Measurements from ENCODE around the gene PLCH1. TPM values are rescaled to one million over a fixed set of nuclear protein-coding genes. Genes with fewer than 3 reads are reported as not detected.

The PLCH1 gene
- total and polyA plus RNA-seq, 7 donors, result 0.03 to 1.1 (median 0.06) TPM; not detected in 2

DNA sequence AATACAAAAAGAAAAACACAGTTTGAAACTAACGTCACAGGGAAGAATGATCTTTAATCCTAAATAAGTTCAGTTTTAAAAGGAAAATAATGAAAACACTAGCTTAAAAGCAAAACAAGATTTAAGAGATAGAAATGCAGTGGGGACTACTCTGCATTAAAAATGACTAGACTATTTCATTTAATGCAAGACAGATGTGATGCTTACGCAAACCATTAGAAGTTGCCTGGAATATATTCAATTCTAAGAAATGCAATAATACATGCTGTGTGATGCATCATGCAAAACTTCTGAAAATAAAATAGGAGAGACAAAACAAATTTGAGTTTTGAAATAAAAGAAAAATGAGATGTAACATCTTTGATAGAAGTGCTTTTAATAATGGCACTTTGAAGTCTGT lies 353.8 kb downstream of the PLCH1 start:
- TF ChIP-seq, protein P1, sequence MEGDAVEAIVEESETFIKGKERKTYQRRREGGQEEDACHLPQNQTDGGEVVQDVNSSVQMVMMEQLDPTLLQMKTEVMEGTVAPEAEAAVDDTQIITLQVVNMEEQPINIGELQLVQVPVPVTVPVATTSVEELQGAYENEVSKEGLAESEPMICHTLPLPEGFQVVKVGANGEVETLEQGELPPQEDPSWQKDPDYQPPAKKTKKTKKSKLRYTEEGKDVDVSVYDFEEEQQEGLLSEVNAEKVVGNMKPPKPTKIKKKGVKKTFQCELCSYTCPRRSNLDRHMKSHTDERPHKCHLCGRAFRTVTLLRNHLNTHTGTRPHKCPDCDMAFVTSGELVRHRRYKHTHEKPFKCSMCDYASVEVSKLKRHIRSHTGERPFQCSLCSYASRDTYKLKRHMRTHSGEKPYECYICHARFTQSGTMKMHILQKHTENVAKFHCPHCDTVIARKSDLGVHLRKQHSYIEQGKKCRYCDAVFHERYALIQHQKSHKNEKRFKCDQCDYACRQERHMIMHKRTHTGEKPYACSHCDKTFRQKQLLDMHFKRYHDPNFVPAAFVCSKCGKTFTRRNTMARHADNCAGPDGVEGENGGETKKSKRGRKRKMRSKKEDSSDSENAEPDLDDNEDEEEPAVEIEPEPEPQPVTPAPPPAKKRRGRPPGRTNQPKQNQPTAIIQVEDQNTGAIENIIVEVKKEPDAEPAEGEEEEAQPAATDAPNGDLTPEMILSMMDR (IDR thresholded peaks at IDR 0.05), result no peak
- WGBS, 3 donors, result 75 to 84% (median 78%) methylated on average over 2 of the region's 2 CpGs
- Histone ChIP-seq H3K27ac (no peak overlapping the region), H3K9me3 (no peaks in the 10 kb centered on the region), H3K27me3 (ENCODE audit: insufficient read depth in 3 of 3, low read length in 2 of 3) (no peaks in the 10 kb centered on the region), H3K36me3 (ENCODE audit: insufficient read depth in 1 of 2, low read depth in 1 of 2) (no peaks in the 10 kb centered on the region), H3K4me3 (no peak overlapping the region), H3K4me1 (peaks cover 3% of the 10 kb centered on the region)
- intact Hi-C loops (cut with DNase I), result no loop called here
- peak in 2 of 4 donors; percentile 36 to 59 for ATAC-seq
- DNase-seq, result no peak

DNA sequence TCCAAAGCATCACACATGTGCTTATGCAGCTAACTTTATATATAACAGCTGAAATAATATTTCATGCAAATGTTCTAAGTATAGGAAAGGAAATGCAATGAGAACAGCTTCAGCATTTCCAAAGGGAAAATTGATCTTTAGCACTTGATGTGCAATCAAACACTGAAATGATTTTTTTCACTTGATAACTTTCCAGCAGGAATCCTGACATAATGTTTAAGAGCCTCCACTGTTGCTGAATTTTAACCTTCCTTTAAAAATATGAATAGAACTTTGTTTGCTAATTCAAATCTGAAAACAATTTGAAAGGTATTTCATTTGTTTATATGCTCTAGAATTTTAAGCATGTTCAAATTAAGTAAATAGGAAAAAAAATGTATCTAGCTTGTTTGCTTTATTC lies 354.5 kb downstream of the PLCH1 start:
- intact Hi-C loops (cut with DNase I), result no loop called here
- ATAC-seq (no peak), DNase-seq (no peak)
- no peaks in the 10 kb centered on the region for H3K36me3 ChIP-seq (ENCODE audit: insufficient read depth in 1 of 2, low read depth in 1 of 2)
- TF ChIP-seq, protein P1 (IDR thresholded peaks at IDR 0.05), result no peak
- H3K4me1 ChIP-seq, result peaks cover 3% of the 10 kb centered on the region
- H3K9me3 ChIP-seq, result no peaks in the 10 kb centered on the region
- no peak overlapping the region for H3K4me3 ChIP-seq
- no peaks in the 10 kb centered on the region for H3K27me3 ChIP-seq (ENCODE audit: insufficient read depth in 3 of 3, low read length in 2 of 3)
- H3K27ac ChIP-seq, result no peak overlapping the region

DNA sequence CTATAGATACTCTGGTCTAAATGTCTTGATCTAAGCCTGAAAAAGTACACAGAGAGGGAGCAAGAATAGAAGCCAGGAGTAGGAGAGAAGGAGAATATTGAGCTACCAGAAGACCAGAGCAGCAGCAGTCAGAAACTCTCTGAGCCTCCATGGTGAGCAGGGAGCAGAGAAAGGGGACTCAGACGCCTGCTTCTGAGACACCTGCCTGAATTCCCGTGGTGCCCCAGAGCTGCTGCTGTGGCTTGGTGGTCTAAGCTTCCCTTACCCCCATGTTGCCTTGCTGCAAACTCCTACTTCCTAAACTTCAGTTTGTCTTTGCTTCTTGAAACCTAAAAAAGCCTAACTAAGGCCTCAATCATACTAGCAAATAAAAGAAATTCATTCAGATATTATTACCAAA lies 356.5 kb downstream of the PLCH1 start:
- ATAC-seq (no peak), DNase-seq (no peak)
- peaks cover 3% of the 10 kb centered on the region for H3K4me1 ChIP-seq
- no peaks in the 10 kb centered on the region for H3K36me3 ChIP-seq (ENCODE audit: insufficient read depth in 1 of 2, low read depth in 1 of 2)
- no peaks in the 10 kb centered on the region for H3K9me3 ChIP-seq
- H3K27ac ChIP-seq, result no peak overlapping the region
- H3K4me3 ChIP-seq, result no peak overlapping the region
- no peaks in the 10 kb centered on the region for H3K27me3 ChIP-seq (ENCODE audit: insufficient read depth in 3 of 3, low read length in 2 of 3)
- intact Hi-C loops (cut with DNase I), result no loop called here
- WGBS, 3 donors, result 75 to 89% (median 84%) methylated on average over 2 of the region's 2 CpGs
- TF ChIP-seq, protein P1 (IDR thresholded peaks at IDR 0.05), result no peak

DNA sequence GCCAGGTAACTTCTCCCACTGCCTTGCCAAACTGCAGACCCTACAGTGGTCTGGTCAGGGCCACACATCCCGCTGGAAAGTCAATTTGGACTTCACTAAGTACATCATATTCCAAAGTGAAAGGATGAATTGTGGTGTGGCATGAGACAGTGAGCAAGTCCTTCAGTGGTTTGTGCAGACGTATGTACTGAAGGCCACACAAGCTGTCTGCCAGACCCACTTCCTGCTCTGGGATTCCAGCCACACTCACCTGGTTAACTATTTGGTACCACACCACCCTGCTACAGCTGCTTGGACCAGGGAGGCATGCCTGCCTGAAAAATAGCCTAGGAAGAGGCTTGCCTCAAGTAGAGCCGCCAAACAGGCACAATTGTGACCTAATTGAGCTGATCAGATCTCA lies 357.3 kb downstream of the PLCH1 start:
- TF ChIP-seq, protein P1 (IDR thresholded peaks at IDR 0.05), result no peak
- peak in 1 of 4 donors; percentile 35 for ATAC-seq
- Histone ChIP-seq H3K4me1 (peaks cover 3% of the 10 kb centered on the region), H3K36me3 (ENCODE audit: insufficient read depth in 1 of 2, low read depth in 1 of 2) (no peaks in the 10 kb centered on the region), H3K27ac (no peak overlapping the region), H3K27me3 (ENCODE audit: insufficient read depth in 3 of 3, low read length in 2 of 3) (no peaks in the 10 kb centered on the region), H3K9me3 (no peaks in the 10 kb centered on the region), H3K4me3 (no peak overlapping the region)
- intact Hi-C loops (cut with DNase I), result no loop called here
- 71 to 84% (median 77%) methylated on average over 3 of the region's 3 CpGs for WGBS, 3 donors
- DNase-seq, result no peak

DNA sequence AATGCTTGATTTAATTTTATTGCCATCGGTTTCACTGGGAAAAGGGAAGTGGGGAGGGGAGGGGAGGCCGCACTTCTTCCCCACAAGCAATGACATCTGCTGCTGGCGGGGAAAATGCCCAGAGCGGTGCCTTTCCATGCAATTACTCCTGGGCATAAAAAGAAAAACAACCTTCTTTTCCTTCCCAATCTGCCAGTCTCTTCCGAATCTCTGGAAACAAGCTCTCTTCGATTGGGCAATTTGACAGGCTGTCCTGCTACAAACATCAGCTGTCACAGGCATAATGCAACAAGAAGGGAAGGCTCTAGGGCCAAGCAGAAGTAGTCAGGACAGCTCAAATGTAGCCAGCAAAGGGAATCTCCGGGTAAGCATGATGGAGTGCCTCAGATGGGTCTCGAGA lies 358.0 kb downstream of the PLCH1 start:
- TF ChIP-seq, protein P1 (IDR thresholded peaks at IDR 0.05), result no peak
- WGBS, 3 donors, result 24 to 34% (median 25%) methylated on average over 8 of the region's 8 CpGs
- DNase-seq (no peak), ATAC-seq (peak in 2 of 4 donors; percentile 38 to 40)
- H3K36me3 ChIP-seq (ENCODE audit: insufficient read depth in 1 of 2, low read depth in 1 of 2), result no peaks in the 10 kb centered on the region
- no peak overlapping the region for H3K4me3 ChIP-seq
- intact Hi-C loops (cut with DNase I), result no loop called here
- H3K4me1 ChIP-seq, result peaks cover 3% of the 10 kb centered on the region
- H3K27me3 ChIP-seq (ENCODE audit: insufficient read depth in 3 of 3, low read length in 2 of 3), result no peaks in the 10 kb centered on the region
- H3K27ac ChIP-seq, result no peak overlapping the region
- no peaks in the 10 kb centered on the region for H3K9me3 ChIP-seq
